HuH-7.5 (cell line): Measurements from ENCODE around the gene CERS4.
"Not testable (repeated sequence)": the region's sequence is repeated elsewhere in the genome, so short reads cannot be mapped to it uniquely, and the experiment has no call there.

Source experiments
- DNase-seq: peaks from one replicate; pipeline ENCODE4 v3.0.0; 2011; ENCODE audit warnings: low spot score

CERS4 gene

GRCh38 chr19:8210421-8211101 lies 1.4 kb downstream of the CERS4 start:
- DNase-seq = no peak

- no peak for DNase-seq
These were observed 3.0 kb downstream of the CERS4 start for GRCh38 chr19:8212212-8212611.

GRCh38 chr19:8212916-8213315 lies 3.7 kb downstream of the CERS4 start:
- DNase-seq = no peak

- DNase-seq = peak; percentile 7
These were observed 4.9 kb downstream of the CERS4 start for GRCh38 chr19:8213827-8214672.

GRCh38 chr19:8214802-8215201 lies 5.6 kb downstream of the CERS4 start:
- no peak for DNase-seq

GRCh38 chr19:8215783-8216182 lies 6.6 kb downstream of the CERS4 start:
- DNase-seq = no peak

GRCh38 chr19:8216357-8216756 lies 7.2 kb downstream of the CERS4 start:
- DNase-seq = no peak

- peak; percentile 8 for DNase-seq
These were observed 9.0 kb downstream of the CERS4 start for GRCh38 chr19:8218127-8218526.

GRCh38 chr19:8220481-8220880 lies 11.3 kb downstream of the CERS4 start:
- DNase-seq = no peak

GRCh38 chr19:8221161-8221560 lies 12.0 kb downstream of the CERS4 start:
- no peak for DNase-seq

GRCh38 chr19:8223442-8223841 lies 14.3 kb downstream of the CERS4 start:
- DNase-seq = not testable (repeated sequence)

- DNase-seq = no peak
These were observed 15.4 kb downstream of the CERS4 start for GRCh38 chr19:8224394-8225145.

- DNase-seq = no peak
These were observed 22.0 kb downstream of the CERS4 start for GRCh38 chr19:8231073-8231604.

GRCh38 chr19:8233370-8233769 lies 24.2 kb downstream of the CERS4 start:
- no peak for DNase-seq

- no peak for DNase-seq
These were observed 27.9 kb downstream of the CERS4 start for GRCh38 chr19:8237026-8237425.

- DNase-seq = no peak
These were observed 29.1 kb downstream of the CERS4 start for GRCh38 chr19:8238251-8238650.

- DNase-seq = peak; percentile 4
These were observed 30.5 kb downstream of the CERS4 start for GRCh38 chr19:8239528-8240273.

- DNase-seq = peak; percentile 87
These were observed 31.4 kb downstream of the CERS4 start for GRCh38 chr19:8240274-8241229.

- DNase-seq = no peak
These were observed 32.5 kb downstream of the CERS4 start for GRCh38 chr19:8241646-8242045.

GRCh38 chr19:8242211-8242821 lies 33.1 kb downstream of the CERS4 start:
- DNase-seq = no peak
